ENCODE data around the gene SSBP1.

SSBP1 gene

DNA sequence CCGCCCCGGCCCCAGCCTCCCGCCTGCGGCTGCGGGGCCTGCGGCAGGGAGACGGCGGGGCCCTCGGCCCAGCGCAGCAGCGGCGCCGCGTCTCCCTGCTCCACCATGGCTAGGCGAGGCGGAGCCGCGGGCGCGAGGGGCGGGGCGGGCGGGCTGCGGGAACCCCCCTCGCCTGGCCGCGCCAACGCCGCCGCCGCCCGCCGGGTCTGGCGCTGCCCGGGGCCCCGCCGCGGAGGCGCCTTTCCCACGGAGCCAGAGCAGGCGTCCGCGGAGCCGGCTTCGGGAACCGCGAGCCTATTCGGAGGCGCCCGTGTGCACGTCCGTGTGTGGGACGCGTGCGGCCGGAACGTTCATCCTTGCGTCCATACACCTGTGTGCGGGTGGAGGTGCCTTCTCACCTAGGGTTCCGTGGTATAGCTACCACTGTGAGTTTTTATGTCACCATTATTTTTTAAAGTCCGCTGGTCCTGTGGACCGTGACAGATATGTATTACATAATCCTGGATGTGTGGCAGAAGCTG is 36.1 kb upstream of the SSBP1 start, which contains the start of gene DENND11:
Gene DENND11, minus strand, starts transcription at position 120 of the 521 bp plus-strand sequence. Its CDS starts 13 bp downstream, at position 107.
- no peak for DNase-seq (ENCODE audit: low read depth)
- H3K4me3 ChIP-seq (ENCODE audit: control insufficient read depth, low read depth, low read length): peak within 1 kb of the TSS; percentile 58
- TF ChIP-seq, protein P1, sequence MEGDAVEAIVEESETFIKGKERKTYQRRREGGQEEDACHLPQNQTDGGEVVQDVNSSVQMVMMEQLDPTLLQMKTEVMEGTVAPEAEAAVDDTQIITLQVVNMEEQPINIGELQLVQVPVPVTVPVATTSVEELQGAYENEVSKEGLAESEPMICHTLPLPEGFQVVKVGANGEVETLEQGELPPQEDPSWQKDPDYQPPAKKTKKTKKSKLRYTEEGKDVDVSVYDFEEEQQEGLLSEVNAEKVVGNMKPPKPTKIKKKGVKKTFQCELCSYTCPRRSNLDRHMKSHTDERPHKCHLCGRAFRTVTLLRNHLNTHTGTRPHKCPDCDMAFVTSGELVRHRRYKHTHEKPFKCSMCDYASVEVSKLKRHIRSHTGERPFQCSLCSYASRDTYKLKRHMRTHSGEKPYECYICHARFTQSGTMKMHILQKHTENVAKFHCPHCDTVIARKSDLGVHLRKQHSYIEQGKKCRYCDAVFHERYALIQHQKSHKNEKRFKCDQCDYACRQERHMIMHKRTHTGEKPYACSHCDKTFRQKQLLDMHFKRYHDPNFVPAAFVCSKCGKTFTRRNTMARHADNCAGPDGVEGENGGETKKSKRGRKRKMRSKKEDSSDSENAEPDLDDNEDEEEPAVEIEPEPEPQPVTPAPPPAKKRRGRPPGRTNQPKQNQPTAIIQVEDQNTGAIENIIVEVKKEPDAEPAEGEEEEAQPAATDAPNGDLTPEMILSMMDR (conservative IDR thresholded peaks at IDR 0.05; ENCODE audit: control insufficient read depth, insufficient read depth, low read depth, low read length): no peak

DNA sequence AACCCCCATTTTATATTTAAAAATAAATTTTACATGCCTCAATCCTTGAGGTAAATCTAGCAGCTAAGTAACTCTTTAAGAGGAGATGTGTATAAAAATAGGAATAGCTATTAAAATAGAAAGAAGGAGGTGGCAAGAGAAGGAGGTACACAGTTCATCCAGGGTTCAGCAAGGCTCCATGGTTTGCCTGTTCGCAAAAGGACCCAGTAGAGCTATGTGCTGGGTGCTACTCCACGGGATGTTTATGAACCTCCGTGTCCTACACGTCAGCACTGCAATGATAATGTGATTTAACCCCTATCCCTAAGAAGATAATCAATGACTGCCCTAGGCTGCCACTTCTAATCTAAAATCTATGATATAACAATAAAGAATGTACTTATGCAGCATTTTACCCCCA is 35.3 kb upstream of the SSBP1 start:
- TF ChIP-seq, protein P1 (conservative IDR thresholded peaks at IDR 0.05; ENCODE audit: control insufficient read depth, insufficient read depth, low read depth, low read length): no peak
- no peak overlapping the region for H3K4me3 ChIP-seq (ENCODE audit: control insufficient read depth, low read depth, low read length)
- no peak for DNase-seq (ENCODE audit: low read depth)

DNA sequence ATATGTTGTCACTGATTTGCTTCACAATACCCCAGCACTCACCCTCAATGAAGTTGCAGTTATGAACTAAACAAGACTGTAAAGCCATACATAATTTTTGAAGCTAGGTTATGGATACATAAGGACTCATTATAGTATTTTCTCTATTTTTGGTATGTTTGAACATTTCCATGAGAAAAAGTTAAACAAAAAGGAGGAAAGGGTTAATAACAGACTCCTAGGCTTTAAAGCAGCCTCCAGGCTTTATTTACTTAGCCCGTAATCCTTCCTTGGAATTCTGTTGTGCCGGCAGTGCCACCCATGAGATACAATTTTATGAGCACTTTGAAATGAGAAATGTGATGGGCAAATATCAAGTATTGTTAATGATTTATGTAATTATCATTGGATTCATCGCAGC is 34.0 kb upstream of the SSBP1 start:
- no peak for DNase-seq (ENCODE audit: low read depth)
- TF ChIP-seq, protein P1 (conservative IDR thresholded peaks at IDR 0.05; ENCODE audit: control insufficient read depth, insufficient read depth, low read depth, low read length): no peak
- H3K4me3 ChIP-seq (ENCODE audit: control insufficient read depth, low read depth, low read length): no peak overlapping the region

DNA sequence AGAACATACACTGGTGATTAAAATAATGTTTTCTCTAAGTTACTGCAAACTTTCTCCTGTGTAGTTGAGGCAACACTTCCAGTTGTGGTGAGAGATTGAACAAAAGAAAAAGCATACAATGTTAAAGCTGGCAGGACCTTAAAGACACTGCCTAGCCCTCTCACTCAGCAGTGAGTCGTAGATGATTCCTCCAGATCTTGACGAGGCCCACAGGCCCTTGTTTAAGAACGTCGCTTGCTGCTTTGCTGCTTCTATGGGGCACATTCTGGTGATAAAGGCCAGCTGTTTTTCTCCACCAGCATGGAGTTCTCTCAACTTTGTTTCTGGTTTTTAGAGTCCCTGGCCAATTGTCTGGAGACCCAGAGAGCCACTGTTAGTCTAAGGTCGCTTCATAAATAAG is 33.4 kb upstream of the SSBP1 start:
- H3K4me3 ChIP-seq (ENCODE audit: control insufficient read depth, low read depth, low read length): no peak overlapping the region
- peak; percentile 27 for DNase-seq (ENCODE audit: low read depth)
- TF ChIP-seq, protein P1 (conservative IDR thresholded peaks at IDR 0.05; ENCODE audit: control insufficient read depth, insufficient read depth, low read depth, low read length): no peak

DNA sequence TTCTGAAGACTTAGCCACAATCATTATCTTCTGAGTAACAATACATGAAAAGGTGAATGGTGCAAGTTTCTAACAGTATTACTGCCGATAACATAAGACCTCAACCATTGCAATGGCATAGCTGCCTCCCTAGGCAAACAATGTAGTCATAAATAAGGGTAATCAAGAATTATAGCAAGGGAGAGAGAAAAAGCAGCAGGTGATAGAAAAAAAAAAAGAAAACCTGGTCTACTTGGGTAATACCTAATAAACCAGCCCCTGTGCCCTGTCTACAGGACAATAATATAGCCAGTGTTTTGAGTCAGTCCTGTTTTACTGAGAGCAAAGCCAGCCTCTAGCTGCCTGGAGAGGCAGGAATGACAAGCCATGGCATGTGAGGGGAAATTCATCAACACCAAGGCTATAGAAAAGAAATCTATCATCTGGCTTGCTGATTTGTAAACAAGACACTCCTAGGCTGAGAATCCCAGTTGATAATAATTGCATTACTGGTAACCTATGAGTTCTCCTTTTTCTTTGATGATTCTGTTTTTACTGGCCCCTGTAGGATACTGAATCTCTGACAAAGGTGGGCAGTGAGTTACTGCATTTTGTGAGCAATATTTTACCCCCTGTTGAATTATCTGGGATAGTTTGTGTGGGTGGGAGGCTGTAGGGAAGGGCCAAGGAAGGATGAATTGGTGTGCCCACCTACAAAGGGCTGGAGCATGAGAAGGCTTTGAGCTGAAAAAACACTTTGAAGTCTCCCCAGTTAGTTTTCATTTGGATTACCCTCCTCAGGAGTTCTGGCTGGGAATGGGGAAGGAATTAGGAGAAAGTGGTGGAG is 31.7 kb upstream of the SSBP1 start:
- TF ChIP-seq, protein P1 (conservative IDR thresholded peaks at IDR 0.05; ENCODE audit: control insufficient read depth, insufficient read depth, low read depth, low read length): no peak
- no peak overlapping the region for H3K4me3 ChIP-seq (ENCODE audit: control insufficient read depth, low read depth, low read length)
- DNase-seq (ENCODE audit: low read depth): no peak

DNA sequence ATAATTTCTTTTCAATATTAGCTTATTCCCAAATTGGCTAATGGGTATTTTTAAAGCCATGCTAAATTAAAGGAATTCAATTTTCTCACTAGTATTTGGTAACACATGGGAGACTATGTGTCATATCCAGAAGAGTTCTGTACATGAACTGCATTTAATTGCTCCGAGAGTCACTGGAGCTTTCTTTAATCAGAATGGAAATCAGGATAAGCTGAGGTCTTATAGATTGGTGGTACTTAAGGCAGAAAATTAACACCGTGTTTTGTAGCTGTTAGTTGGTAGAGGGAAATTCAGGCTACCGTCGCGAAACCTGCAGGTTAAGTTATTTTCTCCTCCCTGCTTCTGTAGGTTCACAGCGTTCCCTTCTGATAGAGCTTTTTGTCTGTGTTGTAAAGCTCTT is 29.8 kb upstream of the SSBP1 start, which contains the start of gene WEE2:
Gene WEE2, plus strand, starts transcription at position 3 of the 400 bp plus-strand sequence. CDS start 406 bp downstream, outside the sequence.
- H3K4me3 ChIP-seq (ENCODE audit: control insufficient read depth, low read depth, low read length): no peak within 1 kb of the TSS
- TF ChIP-seq, protein P1 (conservative IDR thresholded peaks at IDR 0.05; ENCODE audit: control insufficient read depth, insufficient read depth, low read depth, low read length): no peak
- DNase-seq (ENCODE audit: low read depth): no peak

Data from fibroblast of mammary gland (primary cell).